NB4 (cell line): Measurements from ENCODE around the gene CDX2.
"Not testable (repeated sequence)": the region's sequence is repeated elsewhere in the genome, so short reads cannot be mapped to it uniquely, and the experiment has no call there.

Experiments
- DNase-seq: peaks from one replicate; pipeline ENCODE4 v3.0.0; 2010; ENCODE audit warnings: low read depth
- H3K4me3 ChIP-seq: one replicate; pipeline ENCODE4 v1.5.1; 2011; ENCODE audit warnings: mild to moderate bottlenecking, low read depth, low read length, moderate library complexity
- MYC ChIP-seq: IDR thresholded peaks from 2 replicates; pipeline ENCODE4 v1.6.1; 2011; ENCODE audit warnings: low read depth, low read length
- POLR2A ChIP-seq: IDR thresholded peaks from 2 replicates; pipeline ENCODE4 v1.6.1; 2011; ENCODE audit warnings: mild to moderate bottlenecking; ENCODE audit not compliant: insufficient read length; ENCODE audit errors: extremely low read depth
- TF ChIP-seq, protein P1 (sequence below): IDR thresholded peaks from one replicate; pipeline ENCODE4 v1.5.1; 2012; ENCODE audit warnings: low read depth, low read length
- TF ChIP-seq, protein P2 (sequence below): IDR thresholded peaks from 2 replicates; pipeline ENCODE4 v1.6.1; 2011; ENCODE audit warnings: low read depth, low read length

Gene CDX2

DNA sequence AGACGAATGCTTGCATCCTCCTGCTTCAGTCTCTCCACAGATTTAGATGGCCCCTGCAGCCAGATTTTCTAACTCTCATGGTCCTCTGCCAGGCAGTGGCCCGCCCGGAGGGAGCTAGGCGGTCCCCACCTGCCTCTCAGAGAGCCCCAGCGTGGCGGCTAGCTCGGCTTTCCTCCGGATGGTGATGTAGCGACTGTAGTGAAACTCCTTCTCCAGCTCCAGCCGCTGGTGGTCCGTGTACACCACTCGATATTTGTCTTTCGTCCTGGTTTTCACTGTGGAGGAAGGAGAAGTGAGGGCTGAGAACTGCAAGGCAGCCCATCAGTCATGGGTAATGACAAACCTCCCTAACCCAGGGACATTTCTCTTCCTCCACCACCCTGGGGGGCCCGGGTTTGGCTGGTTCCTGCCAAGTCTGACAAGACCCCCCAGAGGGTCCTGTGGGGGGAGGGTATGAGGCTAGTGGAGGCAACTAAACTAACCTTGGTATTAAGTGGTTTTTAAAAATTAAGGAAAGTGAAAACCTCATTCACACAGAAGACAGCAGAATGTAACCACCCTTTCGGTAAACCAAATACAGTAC lies 4.3 kb downstream of the CDX2 start:
- DNase-seq, result no peak
- TF ChIP-seq, protein P1, sequence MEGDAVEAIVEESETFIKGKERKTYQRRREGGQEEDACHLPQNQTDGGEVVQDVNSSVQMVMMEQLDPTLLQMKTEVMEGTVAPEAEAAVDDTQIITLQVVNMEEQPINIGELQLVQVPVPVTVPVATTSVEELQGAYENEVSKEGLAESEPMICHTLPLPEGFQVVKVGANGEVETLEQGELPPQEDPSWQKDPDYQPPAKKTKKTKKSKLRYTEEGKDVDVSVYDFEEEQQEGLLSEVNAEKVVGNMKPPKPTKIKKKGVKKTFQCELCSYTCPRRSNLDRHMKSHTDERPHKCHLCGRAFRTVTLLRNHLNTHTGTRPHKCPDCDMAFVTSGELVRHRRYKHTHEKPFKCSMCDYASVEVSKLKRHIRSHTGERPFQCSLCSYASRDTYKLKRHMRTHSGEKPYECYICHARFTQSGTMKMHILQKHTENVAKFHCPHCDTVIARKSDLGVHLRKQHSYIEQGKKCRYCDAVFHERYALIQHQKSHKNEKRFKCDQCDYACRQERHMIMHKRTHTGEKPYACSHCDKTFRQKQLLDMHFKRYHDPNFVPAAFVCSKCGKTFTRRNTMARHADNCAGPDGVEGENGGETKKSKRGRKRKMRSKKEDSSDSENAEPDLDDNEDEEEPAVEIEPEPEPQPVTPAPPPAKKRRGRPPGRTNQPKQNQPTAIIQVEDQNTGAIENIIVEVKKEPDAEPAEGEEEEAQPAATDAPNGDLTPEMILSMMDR, result no peak
- TF ChIP-seq, protein P2, sequence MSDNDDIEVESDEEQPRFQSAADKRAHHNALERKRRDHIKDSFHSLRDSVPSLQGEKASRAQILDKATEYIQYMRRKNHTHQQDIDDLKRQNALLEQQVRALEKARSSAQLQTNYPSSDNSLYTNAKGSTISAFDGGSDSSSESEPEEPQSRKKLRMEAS, result no peak
- TF ChIP-seq POLR2A (no peak), MYC (no peak)
- H3K4me3 ChIP-seq, result no peak overlapping the region

DNA sequence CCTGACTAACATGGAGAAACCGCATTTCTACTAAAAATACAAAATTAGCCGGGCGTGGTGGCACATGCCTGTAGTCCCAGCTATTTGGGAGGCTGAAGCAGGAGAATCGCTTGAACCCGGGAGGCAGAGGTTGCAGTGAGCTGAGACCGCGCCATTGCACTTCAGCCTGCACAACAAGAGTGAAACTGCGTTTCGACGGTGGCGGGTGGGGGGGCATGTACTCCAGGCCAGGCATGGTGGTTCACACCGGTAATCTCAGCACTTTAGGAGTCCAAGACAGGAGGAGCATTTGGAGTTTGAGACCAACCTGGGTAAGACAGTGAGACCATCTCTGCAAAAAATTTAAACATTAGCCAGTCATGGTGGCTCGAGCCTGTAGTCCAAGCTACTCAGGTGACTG lies 4.9 kb downstream of the CDX2 start:
- DNase-seq, H3K4me3 ChIP-seq: not testable (repeated sequence)

DNA sequence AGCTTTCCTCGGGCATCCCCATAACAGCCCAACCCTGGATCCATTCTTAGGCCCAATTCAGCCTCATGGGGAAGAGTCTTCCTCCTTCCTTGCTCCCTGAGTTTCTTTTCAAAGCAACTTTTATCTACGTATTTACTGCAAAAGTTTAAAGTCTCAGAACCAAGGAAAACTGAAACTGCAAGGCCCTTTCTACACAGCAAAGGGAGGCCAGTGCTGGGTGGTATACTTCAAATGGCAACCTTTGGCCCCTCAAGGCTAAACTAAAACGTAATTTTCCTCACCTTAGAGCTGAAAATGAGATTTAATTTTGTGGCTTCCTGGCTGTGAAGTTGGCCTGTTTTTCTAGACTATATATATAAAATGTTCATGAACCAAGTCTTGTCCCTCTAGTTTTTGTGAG lies 5.6 kb downstream of the CDX2 start:
- DNase-seq, result no peak
- TF ChIP-seq MYC (no peak), POLR2A (no peak)
- TF ChIP-seq, protein P1, result no peak
- TF ChIP-seq, protein P2, result no peak
- no peak overlapping the region for H3K4me3 ChIP-seq

DNA sequence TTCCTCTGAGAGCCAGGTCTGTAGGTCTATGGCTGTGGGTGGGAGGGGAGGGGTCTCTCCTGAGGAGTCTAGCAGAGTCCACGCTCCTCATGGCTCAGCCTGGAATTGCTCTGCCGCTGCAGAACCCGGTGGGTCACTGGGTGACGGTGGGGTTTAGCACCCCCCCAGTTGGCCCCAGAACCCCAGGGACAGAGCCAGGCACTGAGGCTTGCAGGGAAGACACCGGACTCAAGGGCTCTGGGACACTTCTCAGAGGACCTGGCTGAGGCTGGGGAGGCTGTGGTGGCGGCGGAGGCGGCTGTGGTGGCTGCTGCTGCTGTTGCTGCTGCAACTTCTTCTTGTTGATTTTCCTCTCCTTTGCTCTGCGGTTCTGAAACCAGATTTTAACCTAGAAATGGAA lies 6.1 kb downstream of the CDX2 start:
- no peak for DNase-seq
- H3K4me3 ChIP-seq, result no peak overlapping the region
- no peak for TF ChIP-seq MYC
- TF ChIP-seq, protein P2, result no peak
- no peak for TF ChIP-seq POLR2A
- TF ChIP-seq, protein P1, result no peak

DNA sequence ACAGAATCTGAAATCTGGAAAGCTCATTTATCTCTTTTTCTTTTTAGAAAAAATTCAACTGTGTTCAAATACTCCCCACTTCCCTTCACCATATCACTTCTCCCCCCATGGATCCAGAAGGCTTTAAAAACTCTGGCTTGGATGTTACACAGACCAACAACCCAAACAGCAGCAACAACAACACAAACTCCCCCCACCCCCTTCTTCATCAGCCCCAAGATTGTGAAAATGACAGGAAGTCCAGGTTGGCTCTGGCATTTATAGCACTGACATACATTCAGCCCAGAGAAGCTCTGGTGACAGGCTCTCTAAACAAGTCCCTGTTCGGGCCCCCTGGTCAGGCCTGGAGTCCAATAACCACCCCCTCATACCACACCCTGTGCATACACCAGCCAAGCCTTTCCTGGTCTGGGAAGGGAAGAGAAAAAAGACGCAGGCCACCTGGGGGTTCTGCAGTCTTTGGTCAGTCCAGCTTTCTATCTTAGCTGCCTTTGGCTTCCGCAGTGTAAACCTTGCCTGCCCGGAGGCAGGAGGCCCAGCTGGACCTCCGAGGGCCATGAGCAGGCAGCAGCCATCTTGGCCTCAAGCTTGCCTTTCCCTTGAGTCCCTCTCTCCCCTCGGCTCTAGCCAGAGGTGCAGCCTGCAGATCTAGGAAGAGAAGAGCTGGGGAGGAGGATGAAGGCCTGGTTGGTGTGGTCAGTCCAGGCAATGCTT lies 6.8 kb downstream of the CDX2 start:
- no peak for DNase-seq
- TF ChIP-seq, protein P2, result no peak
- no peak for TF ChIP-seq POLR2A
- TF ChIP-seq, protein P1, result no peak
- no peak for TF ChIP-seq MYC
- no peak overlapping the region for H3K4me3 ChIP-seq

DNA sequence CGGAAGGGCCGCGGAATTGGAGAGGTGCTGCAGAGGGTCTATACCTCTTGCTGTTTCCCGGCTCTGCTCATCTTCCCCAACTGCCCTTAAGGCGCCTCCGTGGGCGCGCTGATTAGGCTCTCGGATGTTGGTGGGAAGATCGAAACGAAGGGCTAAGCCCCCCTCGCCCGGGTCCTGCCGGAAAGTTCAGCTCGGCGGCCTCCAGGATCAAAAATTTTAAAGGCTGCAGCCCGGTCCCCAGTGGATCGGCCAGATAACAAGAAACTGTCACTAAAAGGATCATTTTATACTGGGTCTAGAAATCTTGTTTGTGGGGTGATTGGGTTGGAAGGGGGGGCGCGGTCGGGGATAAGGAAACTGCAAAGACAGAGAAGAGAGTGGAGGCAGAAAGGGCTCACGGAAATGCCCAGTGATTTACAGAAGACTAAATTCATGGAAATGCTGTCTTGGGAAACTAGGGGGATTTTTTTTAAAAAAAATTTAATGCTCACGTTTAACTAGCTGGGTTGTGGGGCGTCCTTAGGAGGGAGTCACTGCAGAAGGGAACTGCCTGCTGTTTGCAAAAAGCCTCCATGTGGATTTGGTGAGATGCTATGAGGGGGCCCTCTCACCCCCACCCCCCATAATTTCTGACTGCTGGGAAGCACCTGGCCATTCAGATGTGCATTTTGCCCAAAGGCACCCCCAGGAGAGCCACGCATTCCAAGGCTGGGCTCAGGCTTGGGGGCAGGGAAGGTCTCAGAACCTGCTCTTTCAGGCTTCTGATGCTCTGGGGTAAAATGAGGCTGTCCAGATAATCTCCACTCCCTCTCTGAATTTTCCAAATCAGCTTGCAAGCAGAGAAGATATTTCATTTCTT lies 7.7 kb downstream of the CDX2 start:
- H3K4me3 ChIP-seq, result no peak overlapping the region
- no peak for DNase-seq
- TF ChIP-seq, protein P2, result no peak
- TF ChIP-seq, protein P1, result no peak
- TF ChIP-seq POLR2A, result no peak
- TF ChIP-seq MYC, result no peak
